HepG2 (cell line): ENCODE measurements around the gene CCDC121. TPM values are rescaled to one million over a fixed set of nuclear protein-coding genes. Genes with fewer than 3 reads are reported as not detected.

Source experiments
- CBX1 ChIP-seq: IDR thresholded peaks from one replicate; pipeline ENCODE4 v1.6.1; 2016; ENCODE audit warnings: antibody characterized with exemption, low read depth
- CSRNP2 ChIP-seq: sonication (generic); formaldehyde crosslinking; conservative IDR thresholded peaks from 2 replicates; pipeline ENCODE4 v1.8.0; 2022; ENCODE audit warnings: low read depth, missing genetic modification reagents
- DZIP1 ChIP-seq: sonication (generic); formaldehyde crosslinking; IDR thresholded peaks from 2 replicates; pipeline ENCODE4 v1.5.0; 2020; ENCODE audit warnings: mild to moderate bottlenecking, missing genetic modification reagents
- EHMT2 ChIP-seq: fragments of 200-600 bp; sonication (generic); IDR thresholded peaks from 2 replicates; pipeline ENCODE4 v1.7.0; 2017; ENCODE audit warnings: antibody characterized with exemption, low read depth, low read length, borderline replicate concordance
- ETS1 ChIP-seq: sonication (generic); formaldehyde crosslinking; IDR thresholded peaks from 2 replicates; pipeline ENCODE4 v1.4.0; 2020; ENCODE audit warnings: missing genetic modification reagents
- ETV5 ChIP-seq: IDR thresholded peaks from 2 replicates; pipeline ENCODE4 v1.6.1; 2018; ENCODE audit warnings: missing biosample characterization, missing genetic modification reagents, inconsistent platforms, borderline replicate concordance
- FOXA3 ChIP-seq: IDR thresholded peaks from 2 replicates; pipeline ENCODE4 v1.6.1; 2016; ENCODE audit warnings: missing genetic modification reagents, missing compliant biosample characterization
- GABPA ChIP-seq, 2 experiments: IDR thresholded peaks; 2 replicates each; pipeline ENCODE4 v1.6.1; 2011 to 2016; ENCODE audit warnings: low read depth in 2 of 2, low read length in 1 of 2, missing biosample characterization in 1 of 2, missing genetic modification characterization in 1 of 2
- GPBP1L1 ChIP-seq: sonication (generic); formaldehyde crosslinking; IDR thresholded peaks from 2 replicates; pipeline ENCODE4 v1.5.0; 2020; ENCODE audit warnings: mild to moderate bottlenecking, missing genetic modification reagents
- HDAC6 ChIP-seq: fragments of 200-600 bp; sonication (generic); IDR thresholded peaks from 2 replicates; pipeline ENCODE4 v1.7.0; 2017; ENCODE audit warnings: mild to moderate bottlenecking, antibody characterized with exemption, low read length, low read depth
- KDM1A ChIP-seq: IDR thresholded peaks from 2 replicates; pipeline ENCODE4 v1.6.1; 2016; ENCODE audit warnings: missing compliant biosample characterization
- MTF1 ChIP-seq: sonication (generic); formaldehyde crosslinking; IDR thresholded peaks from 2 replicates; pipeline ENCODE4 v1.5.0; 2020; ENCODE audit warnings: missing genetic modification reagents
- NCOA5 ChIP-seq: sonication (generic); formaldehyde crosslinking; IDR thresholded peaks from 2 replicates; pipeline ENCODE4 v1.4.0; 2020; ENCODE audit warnings: missing genetic modification reagents
- RBM39 ChIP-seq: fragments of 200-400 bp; formaldehyde crosslinking; IDR thresholded peaks from one replicate; pipeline ENCODE4 v1.6.1; 2018; ENCODE audit warnings: antibody characterized with exemption, mild to moderate bottlenecking, low read depth, low read length; ENCODE audit not compliant: poor library complexity, severe bottlenecking
- ZC3H13 ChIP-seq: sonication (generic); formaldehyde crosslinking; IDR thresholded peaks from 2 replicates; pipeline ENCODE4 v1.8.1; 2023; ENCODE audit warnings: mild to moderate bottlenecking, missing genetic modification reagents, moderate library complexity
- ZKSCAN5 ChIP-seq: sonication (generic); formaldehyde crosslinking; IDR thresholded peaks from 2 replicates; pipeline ENCODE4 v1.5.1; 2020; ENCODE audit warnings: mild to moderate bottlenecking, missing genetic modification reagents
- ZMYM4 ChIP-seq: sonication (generic); formaldehyde crosslinking; IDR thresholded peaks from 2 replicates; pipeline ENCODE4 v1.8.1; 2023; ENCODE audit warnings: mild to moderate bottlenecking, missing genetic modification reagents
- ZNF276 ChIP-seq: sonication (generic); formaldehyde crosslinking; IDR thresholded peaks from 2 replicates; pipeline ENCODE4 v1.4.0; 2020; ENCODE audit warnings: mild to moderate bottlenecking, low read depth, missing genetic modification reagents
- ZNF75D ChIP-seq: sonication (generic); formaldehyde crosslinking; IDR thresholded peaks from 2 replicates; pipeline ENCODE4 v1.8.1; 2023; ENCODE audit warnings: missing genetic modification reagents, mild to moderate bottlenecking, borderline replicate concordance
- ZNF768 ChIP-seq: sonication (generic); formaldehyde crosslinking; IDR thresholded peaks from 2 replicates; pipeline ENCODE4 v1.4.0; 2020; ENCODE audit warnings: missing genetic modification reagents
- polyA plus RNA-seq, 8 experiments: library from polyadenylated mRNA; depleted of rRNA in 3 of 8; stranded (reverse) in 7 of 8; unstranded in 1 of 8; fragments of >200 nt; fragmentation: Illumina TruSeq in 4 of 8; extraction: Trizol in 4 of 8; gene quantifications; 2 replicates each; pipeline versions ENCODE4 v1.2.1 to v1.2.3, GENCODE V29; 2011 to 2016; ENCODE audit warnings: low read depth in 4 of 8, missing spikeins in 1 of 8, mixed read lengths in 1 of 8; ENCODE audit not compliant: insufficient read depth in 1 of 8
- total RNA-seq, 5 experiments: library from RNA; depleted of rRNA; stranded (reverse); fragments of >200 nt; fragmentation: Illumina TruSeq; extraction: Trizol; gene quantifications; 2 replicates each; pipeline ENCODE4 v1.2.3, GENCODE V29; 2016; ENCODE audit warnings: low read depth in 1 of 5

CCDC121 gene
- total and polyA plus RNA-seq, 2 of the 13 experiments (the other 11 are each of a cell fraction or from before 2014, with no cell fraction given), result 1.9 to 3.0 TPM

- TF ChIP-seq ZC3H13 (CRISPR knock-in tag), result no peak; the same call in none of the 2 replicates
- TF ChIP-seq ETV5 (CRISPR knock-in tag), result peak; percentile 74
- peak; percentile 75 for TF ChIP-seq GABPA (IDR thresholded peaks at IDR 0.05; ENCODE audit: low read depth, low read length)
- peak; percentile 98 for TF ChIP-seq GABPA (CRISPR knock-in tag; IDR thresholded peaks at IDR 0.05; ENCODE audit: low read depth)
- no peak for TF ChIP-seq ETS1
- peak; percentile 84 for TF ChIP-seq CBX1
- 0 out of 2 replicates have a peak, but pooled peaks have one; percentile 24 for TF ChIP-seq DZIP1 (CRISPR knock-in tag)
- TF ChIP-seq RBM39, result peak; percentile 89
- TF ChIP-seq CSRNP2 (CRISPR knock-in tag), result no peak
- peak; percentile 65 for TF ChIP-seq FOXA3
- no peak for TF ChIP-seq ZNF75D (CRISPR knock-in tag)
- no peak for TF ChIP-seq MTF1 (CRISPR knock-in tag)
- TF ChIP-seq ZKSCAN5, result no peak
- TF ChIP-seq EHMT2, result no peak
- TF ChIP-seq HDAC6, result no peak
- TF ChIP-seq ZNF276 (CRISPR knock-in tag), result no peak
- peak; percentile 76 for TF ChIP-seq ZMYM4 (CRISPR knock-in tag)
- TF ChIP-seq ZNF768, result no peak; the same call in 1 of the 2 replicates
- no peak for TF ChIP-seq GPBP1L1
- TF ChIP-seq KDM1A (CRISPR knock-in tag), result no peak
- no peak for TF ChIP-seq NCOA5 (CRISPR knock-in tag)
These were observed at the start of gene CCDC121, which contains the start of gene GPN1 (continued) for GRCh38 chr2:27628767-27629709.
